ENCODE results near the gene ACAA1.

DNA sequence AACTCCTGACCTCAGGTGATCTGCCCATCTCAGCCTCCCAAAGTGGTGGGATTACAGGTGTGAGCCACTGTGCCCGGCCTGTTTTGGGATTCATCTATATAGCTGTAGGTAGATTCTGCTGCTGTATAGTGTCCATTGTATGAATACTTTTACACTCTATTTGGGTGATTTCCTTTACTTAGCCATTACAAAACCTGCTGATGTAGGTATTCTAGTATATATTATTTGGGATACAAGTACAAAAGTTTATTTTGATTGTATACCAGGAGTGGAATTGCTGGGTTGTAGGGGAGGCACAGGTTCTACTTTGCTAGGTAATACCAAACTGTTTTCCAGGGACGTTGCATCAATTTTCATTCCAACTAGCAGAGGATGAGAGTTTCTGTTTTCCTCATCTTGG, 18.9 kb upstream of the ACAA1 start:
- no peak for TF ChIP-seq RAD21 (IDR thresholded peaks at IDR 0.05)
- TF ChIP-seq, protein P1, sequence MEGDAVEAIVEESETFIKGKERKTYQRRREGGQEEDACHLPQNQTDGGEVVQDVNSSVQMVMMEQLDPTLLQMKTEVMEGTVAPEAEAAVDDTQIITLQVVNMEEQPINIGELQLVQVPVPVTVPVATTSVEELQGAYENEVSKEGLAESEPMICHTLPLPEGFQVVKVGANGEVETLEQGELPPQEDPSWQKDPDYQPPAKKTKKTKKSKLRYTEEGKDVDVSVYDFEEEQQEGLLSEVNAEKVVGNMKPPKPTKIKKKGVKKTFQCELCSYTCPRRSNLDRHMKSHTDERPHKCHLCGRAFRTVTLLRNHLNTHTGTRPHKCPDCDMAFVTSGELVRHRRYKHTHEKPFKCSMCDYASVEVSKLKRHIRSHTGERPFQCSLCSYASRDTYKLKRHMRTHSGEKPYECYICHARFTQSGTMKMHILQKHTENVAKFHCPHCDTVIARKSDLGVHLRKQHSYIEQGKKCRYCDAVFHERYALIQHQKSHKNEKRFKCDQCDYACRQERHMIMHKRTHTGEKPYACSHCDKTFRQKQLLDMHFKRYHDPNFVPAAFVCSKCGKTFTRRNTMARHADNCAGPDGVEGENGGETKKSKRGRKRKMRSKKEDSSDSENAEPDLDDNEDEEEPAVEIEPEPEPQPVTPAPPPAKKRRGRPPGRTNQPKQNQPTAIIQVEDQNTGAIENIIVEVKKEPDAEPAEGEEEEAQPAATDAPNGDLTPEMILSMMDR (IDR thresholded peaks at IDR 0.05; ENCODE audit: low read depth, low read length, missing input control), result no peak

Measured in liver (tissue), 3 donors.